Activated CD4-positive, CD25-positive, alpha-beta regulatory T cell treated with anti-CD3 and anti-CD28 coated beads, Interleukin-2, amount 50 U/mL, for 72 hours (primary cell): Measurements from ENCODE around the gene NDUFV2.
"Not testable (repeated sequence)": the region's sequence is repeated elsewhere in the genome, so short reads cannot be mapped to it uniquely, and the experiment has no call there.

ENCODE experiments used
- DNase-seq: peaks from one replicate; pipeline ENCODE4 v3.0.0; 2021

The NDUFV2 gene

DNA sequence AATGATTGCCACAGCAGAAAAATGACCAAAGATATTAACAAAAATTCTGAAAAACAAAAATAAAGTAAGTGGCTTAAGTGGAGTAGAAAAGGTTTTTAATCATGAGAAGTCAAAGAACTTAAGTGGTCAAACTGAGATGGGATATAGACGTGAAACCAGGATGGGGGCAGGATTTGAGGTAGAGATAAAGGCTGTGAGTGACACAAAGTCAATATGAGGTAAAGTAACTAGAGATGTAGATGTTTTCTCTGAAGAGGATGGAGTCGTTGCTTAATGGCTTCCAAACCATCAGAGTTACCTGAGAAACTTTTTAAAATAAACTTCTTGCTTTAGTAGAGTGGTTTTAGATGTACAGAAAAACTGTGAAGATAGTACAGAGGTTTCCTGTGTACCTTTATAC, 55.3 kb downstream of the NDUFV2 start:
- DNase-seq, result no peak

DNA sequence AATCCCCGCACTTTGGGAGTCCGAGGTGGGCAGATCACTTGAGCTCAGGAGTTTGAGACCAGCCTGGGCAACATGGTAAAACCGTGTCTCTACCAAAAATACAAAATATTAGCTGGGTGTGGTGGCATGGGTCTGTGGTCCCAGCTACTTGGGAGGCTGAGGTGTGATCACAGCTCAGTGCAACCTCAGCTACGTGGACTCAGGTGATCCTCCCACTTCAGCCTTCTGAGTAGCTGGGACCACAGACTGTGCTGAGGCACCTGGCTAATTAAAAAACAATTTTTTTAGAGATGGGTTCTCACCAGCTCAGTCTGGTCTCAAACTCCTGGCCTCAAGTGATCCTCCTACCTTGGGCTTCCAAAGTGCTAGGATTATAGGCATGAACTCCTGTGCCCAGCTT, 57.5 kb downstream of the NDUFV2 start:
- no peak for DNase-seq

- not testable (repeated sequence) for DNase-seq
These were observed 60.2 kb downstream of the NDUFV2 start for GRCh38 chr18:9162663-9163062.

- not testable (repeated sequence) for DNase-seq
These were observed 61.6 kb downstream of the NDUFV2 start for GRCh38 chr18:9164149-9164548.

GRCh38 chr18:9165883-9166282, 63.4 kb downstream of the NDUFV2 start:
- not testable (repeated sequence) for DNase-seq

DNA sequence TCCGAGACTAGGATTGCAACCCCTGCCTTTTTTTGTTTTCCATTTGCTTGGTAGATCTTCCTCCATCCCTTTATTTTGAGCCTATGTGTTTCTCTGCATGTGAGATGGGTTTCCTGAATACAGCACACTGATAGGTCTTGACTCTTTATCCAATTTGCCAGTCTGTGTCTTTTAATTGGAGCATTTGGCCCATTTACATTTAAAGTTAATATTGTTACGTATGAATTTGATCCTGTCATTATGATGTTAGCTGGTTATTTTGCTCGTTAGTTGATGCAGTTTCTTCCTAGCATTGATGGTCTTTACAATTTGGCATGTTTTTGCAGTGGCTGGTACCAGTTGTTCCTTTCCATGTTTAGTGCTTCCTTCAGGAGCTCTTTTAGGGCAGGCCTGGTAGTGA, 67.0 kb downstream of the NDUFV2 start:
- not testable (repeated sequence) for DNase-seq

GRCh38 chr18:9171919-9172318, 69.4 kb downstream of the NDUFV2 start:
- DNase-seq, result not testable (repeated sequence)

GRCh38 chr18:9172506-9173127, 70.1 kb downstream of the NDUFV2 start:
- DNase-seq, result no peak

DNA sequence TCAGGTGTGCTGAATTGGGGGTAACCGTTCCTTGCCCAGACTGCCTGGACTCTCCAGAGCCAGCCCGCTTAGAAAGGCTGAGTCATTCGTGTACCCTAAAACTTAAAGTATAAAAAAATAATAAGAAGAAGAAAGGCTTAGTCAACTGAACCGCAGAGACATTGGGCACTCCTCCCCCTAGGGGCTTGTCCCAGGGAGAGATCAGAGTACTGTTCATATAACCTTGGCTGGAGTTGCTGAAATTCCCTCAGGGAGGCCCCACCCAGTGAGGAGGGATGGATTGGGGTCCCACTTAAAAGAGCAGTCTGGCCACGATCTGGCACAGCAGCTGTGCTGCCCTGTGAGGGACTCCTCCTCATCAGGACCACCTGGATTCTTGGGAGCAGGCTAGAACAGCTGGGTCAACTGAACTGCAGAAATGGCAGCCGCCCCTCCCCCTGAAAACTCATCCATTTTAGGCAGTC, 71.3 kb downstream of the NDUFV2 start:
- DNase-seq, result no peak

DNA sequence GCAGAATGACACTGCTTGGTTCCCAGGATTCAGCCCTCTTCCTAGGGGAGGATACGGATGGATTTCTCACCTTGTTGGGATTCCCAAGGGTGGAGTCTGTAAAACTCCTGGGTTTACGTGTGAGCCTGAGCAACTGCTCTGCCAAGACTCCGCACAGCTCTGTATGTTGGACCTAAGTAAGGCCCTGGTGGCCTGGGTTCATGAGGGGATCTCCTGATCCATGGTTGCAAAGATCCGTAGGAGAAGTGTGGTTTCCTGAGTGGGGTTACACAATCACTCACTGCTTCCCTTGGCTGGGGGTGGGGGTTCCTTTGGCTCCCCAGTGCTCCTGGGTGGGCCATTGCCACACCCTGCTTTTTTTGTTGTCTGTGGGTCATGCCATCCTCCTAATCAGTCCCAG, 71.8 kb downstream of the NDUFV2 start:
- no peak for DNase-seq

GRCh38 chr18:9175115-9175514, 72.6 kb downstream of the NDUFV2 start:
- no peak for DNase-seq

- DNase-seq, result no peak
These were observed 74.5 kb downstream of the NDUFV2 start for GRCh38 chr18:9177031-9177430.

- no peak for DNase-seq
These were observed 75.0 kb downstream of the NDUFV2 start for GRCh38 chr18:9177466-9177865.

- DNase-seq, result no peak
These were observed 76.1 kb downstream of the NDUFV2 start for GRCh38 chr18:9178557-9178956.

DNA sequence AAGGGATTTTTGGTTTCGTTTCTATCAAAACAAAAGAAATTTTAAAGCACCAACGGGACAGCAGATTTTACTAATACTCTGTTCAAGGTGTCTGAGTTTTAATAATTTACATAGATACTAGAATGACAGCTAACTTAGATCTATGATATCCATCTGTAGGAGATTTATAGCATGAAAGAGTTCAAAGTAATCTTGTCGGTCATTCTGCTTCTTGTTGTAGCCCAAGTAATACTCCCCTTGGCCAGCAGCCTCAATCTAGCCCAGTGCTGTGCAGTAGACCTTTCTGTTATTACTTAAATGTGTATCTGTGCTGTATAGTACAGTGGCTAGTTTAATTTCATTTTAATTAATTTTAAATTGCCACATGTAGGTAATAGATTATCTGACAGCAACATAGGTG, 78.8 kb downstream of the NDUFV2 start:
- no peak for DNase-seq

GRCh38 chr18:9182852-9183399, 80.4 kb downstream of the NDUFV2 start:
- DNase-seq, result no peak
